Neural cell (in vitro differentiated cells): ENCODE results near the gene CFAP65.

Experiments
- CTCF ChIP-seq: fragments of 450-650 bp; IDR thresholded peaks from 2 replicates; pipeline ENCODE4 v1.5.1; 2014; ENCODE audit warnings: antibody characterized with exemption, mild to moderate bottlenecking, moderate library complexity; ENCODE audit not compliant: poor library complexity, severe bottlenecking
- EP300 ChIP-seq: fragments of 450-650 bp; conservative IDR thresholded peaks from 2 replicates; pipeline ENCODE4 v1.6.1; 2014; ENCODE audit warnings: antibody characterized with exemption, mild to moderate bottlenecking, moderate library complexity; ENCODE audit not compliant: poor library complexity, severe bottlenecking
- EZH2 ChIP-seq: fragments of 200-600, 300-800 bp; shearing (Covaris generic), sonication (generic); IDR thresholded peaks from 2 replicates; pipeline ENCODE4 v1.6.1; 2014; ENCODE audit warnings: antibody characterized with exemption, low read length, borderline replicate concordance, mild to moderate bottlenecking; ENCODE audit not compliant: insufficient read depth, poor library complexity, severe bottlenecking
- MXI1 ChIP-seq: fragments of 450-650 bp; conservative IDR thresholded peaks from 2 replicates; pipeline ENCODE4 v1.6.1; 2014; ENCODE audit warnings: antibody characterized with exemption, mild to moderate bottlenecking; ENCODE audit not compliant: poor library complexity, severe bottlenecking
- POLR2AphosphoS5 ChIP-seq: IDR thresholded peaks from 2 replicates; pipeline ENCODE4 v1.6.1; 2012
- RAD21 ChIP-seq: fragments of 450-650 bp; conservative IDR thresholded peaks from 2 replicates; pipeline ENCODE4 v1.6.1; 2014; ENCODE audit warnings: antibody characterized with exemption, mild to moderate bottlenecking, moderate library complexity
- SMC3 ChIP-seq: fragments of 450-650 bp; conservative IDR thresholded peaks from 2 replicates; pipeline ENCODE4 v1.6.1; 2014; ENCODE audit warnings: antibody characterized with exemption, mild to moderate bottlenecking, moderate library complexity; ENCODE audit not compliant: poor library complexity
- TAF1 ChIP-seq: IDR thresholded peaks from 2 replicates; pipeline ENCODE4 v1.6.1; 2012; ENCODE audit warnings: low read depth
- TF ChIP-seq, protein P1 (sequence below): IDR thresholded peaks from 2 replicates; pipeline ENCODE4 v1.6.1; 2012; ENCODE audit warnings: borderline replicate concordance

DNA sequence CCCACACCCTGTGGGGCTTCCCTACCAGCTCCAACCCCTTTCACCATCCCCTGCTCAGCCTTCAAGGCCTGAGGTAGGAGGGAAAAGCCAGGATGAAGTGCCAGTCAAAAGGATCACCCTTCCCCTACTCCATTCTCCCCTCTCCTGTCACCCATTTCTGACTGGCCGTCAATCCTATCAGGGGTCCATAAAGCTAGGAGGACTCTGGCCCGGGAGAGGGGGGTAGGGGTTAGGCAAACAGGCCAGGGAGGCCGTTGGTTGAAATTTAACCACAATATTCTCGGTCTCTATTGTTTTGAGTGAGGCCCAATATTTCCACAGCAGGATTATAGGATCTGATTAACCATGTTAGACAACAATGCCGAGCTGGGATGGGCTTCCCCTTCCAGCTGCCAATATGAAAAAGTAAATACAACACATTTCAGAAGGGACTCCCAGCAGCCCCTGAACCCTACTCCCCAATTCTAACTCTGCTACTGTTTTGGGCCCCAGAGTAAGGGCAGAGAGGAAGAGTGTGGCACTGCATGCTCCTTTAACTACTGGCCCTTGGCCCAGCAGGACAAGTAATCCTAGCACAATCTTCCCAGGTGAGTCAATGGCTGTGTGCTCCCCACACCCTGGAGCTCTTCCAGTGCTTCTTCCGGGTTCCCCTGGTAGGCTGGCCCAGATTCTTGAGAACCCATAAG lies 30.0 kb upstream of the CFAP65 start:
- no peak for TF ChIP-seq CTCF
- TF ChIP-seq SMC3 = no peak
- TF ChIP-seq, protein P1, sequence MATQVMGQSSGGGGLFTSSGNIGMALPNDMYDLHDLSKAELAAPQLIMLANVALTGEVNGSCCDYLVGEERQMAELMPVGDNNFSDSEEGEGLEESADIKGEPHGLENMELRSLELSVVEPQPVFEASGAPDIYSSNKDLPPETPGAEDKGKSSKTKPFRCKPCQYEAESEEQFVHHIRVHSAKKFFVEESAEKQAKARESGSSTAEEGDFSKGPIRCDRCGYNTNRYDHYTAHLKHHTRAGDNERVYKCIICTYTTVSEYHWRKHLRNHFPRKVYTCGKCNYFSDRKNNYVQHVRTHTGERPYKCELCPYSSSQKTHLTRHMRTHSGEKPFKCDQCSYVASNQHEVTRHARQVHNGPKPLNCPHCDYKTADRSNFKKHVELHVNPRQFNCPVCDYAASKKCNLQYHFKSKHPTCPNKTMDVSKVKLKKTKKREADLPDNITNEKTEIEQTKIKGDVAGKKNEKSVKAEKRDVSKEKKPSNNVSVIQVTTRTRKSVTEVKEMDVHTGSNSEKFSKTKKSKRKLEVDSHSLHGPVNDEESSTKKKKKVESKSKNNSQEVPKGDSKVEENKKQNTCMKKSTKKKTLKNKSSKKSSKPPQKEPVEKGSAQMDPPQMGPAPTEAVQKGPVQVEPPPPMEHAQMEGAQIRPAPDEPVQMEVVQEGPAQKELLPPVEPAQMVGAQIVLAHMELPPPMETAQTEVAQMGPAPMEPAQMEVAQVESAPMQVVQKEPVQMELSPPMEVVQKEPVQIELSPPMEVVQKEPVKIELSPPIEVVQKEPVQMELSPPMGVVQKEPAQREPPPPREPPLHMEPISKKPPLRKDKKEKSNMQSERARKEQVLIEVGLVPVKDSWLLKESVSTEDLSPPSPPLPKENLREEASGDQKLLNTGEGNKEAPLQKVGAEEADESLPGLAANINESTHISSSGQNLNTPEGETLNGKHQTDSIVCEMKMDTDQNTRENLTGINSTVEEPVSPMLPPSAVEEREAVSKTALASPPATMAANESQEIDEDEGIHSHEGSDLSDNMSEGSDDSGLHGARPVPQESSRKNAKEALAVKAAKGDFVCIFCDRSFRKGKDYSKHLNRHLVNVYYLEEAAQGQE = no peak
- TF ChIP-seq TAF1 = no peak
- TF ChIP-seq POLR2AphosphoS5 = no peak
- no peak for TF ChIP-seq EZH2
- TF ChIP-seq MXI1 = no peak
- TF ChIP-seq RAD21 = no peak
- no peak for TF ChIP-seq EP300
